SK-N-SH (cell line): ENCODE measurements around the gene EPHB2. TPM values are rescaled to one million over a fixed set of nuclear protein-coding genes. Genes with fewer than 3 reads are reported as not detected.
"Not testable (repeated sequence)": the region's sequence is repeated elsewhere in the genome, so short reads cannot be mapped to it uniquely, and the experiment has no call there.

Source experiments
- CTCF ChIA-PET: fragments of 300-600, 350-600 bp; formaldehyde crosslinking; extraction: SDS; loops from one replicate; lab custom pipeline; 2021; lab: Yijun Ruan, JAX
- POLR2A ChIA-PET: fragments of 350-600 bp; sonication (Branson Sonifier 250); formaldehyde crosslinking; extraction: SDS; loops from one replicate; lab custom pipeline; 2020; ENCODE audit warnings: antibody characterized with exemption, inconsistent platforms; lab: Yijun Ruan, JAX
- DNase-seq: peaks from one replicate; pipeline ENCODE4 v3.0.0; 2012
- H2AFZ ChIP-seq: fragments of 200-600 bp; sonication (generic); 2 replicates; pipeline ENCODE4 v1.8.1; 2016; ENCODE audit warnings: antibody characterized with exemption, mild to moderate bottlenecking, low read depth
- H3F3A ChIP-seq: fragments of 200-600 bp; sonication (generic); replicated peaks from 2 replicates; pipeline ENCODE3; 2016; ENCODE audit warnings: antibody characterized with exemption, mild to moderate bottlenecking; ENCODE audit not compliant: insufficient read depth
- H3K27ac ChIP-seq, 2 experiments: fragments of 200-500 bp in 1 of 2; fragments of 200-600 bp in 1 of 2; sonication (Bioruptor generic) in 1 of 2; sonication (generic), shearing (Covaris generic) in 1 of 2; 2 replicates each; pipeline versions ENCODE4 v1.5.1 to v1.6.1; 2014 to 2016; ENCODE audit warnings: low read depth in 2 of 2, inconsistent platforms in 1 of 2, low read length in 1 of 2, mild to moderate bottlenecking in 1 of 2, mixed read lengths in 1 of 2
- H3K27me3 ChIP-seq: fragments of 200-600 bp; sonication (generic), shearing (Covaris generic); 2 replicates; pipeline ENCODE4 v1.6.1; 2016; ENCODE audit warnings: mixed run types; ENCODE audit not compliant: insufficient read depth
- H3K36me3 ChIP-seq, 2 experiments: fragments of 200-500 bp in 1 of 2; fragments of 200-600 bp in 1 of 2; sonication (Bioruptor generic) in 1 of 2; sonication (generic) in 1 of 2; replicated peaks in 1 of 2; 2 replicates each; pipeline versions ENCODE3 to v1.5.1; 2014 to 2016; ENCODE audit warnings: low read length in 1 of 2, mild to moderate bottlenecking in 1 of 2; ENCODE audit not compliant: insufficient read depth in 2 of 2, control insufficient read depth in 1 of 2
- H3K4me1 ChIP-seq, 2 experiments: fragments of 200-500 bp in 1 of 2; fragments of 200-600 bp in 1 of 2; sonication (Bioruptor generic) in 1 of 2; sonication (generic), shearing (Covaris generic) in 1 of 2; 2 replicates each; pipeline versions ENCODE4 v1.5.1 to v1.6.1; 2014 to 2016; ENCODE audit warnings: low read depth in 1 of 2, low read length in 1 of 2, mixed run types in 1 of 2; ENCODE audit not compliant: insufficient read depth in 2 of 2, control insufficient read depth in 1 of 2
- H3K4me2 ChIP-seq: fragments of 200-600 bp; sonication (generic), shearing (Covaris generic); 2 replicates; pipeline ENCODE4 v1.6.1; 2017; ENCODE audit warnings: mixed run types
- H3K4me3 ChIP-seq, 2 experiments: fragments of 200-500 bp in 1 of 2; fragments of 200-600 bp in 1 of 2; sonication (Bioruptor generic) in 1 of 2; sonication (generic), shearing (Covaris generic) in 1 of 2; 2 replicates each; pipeline versions ENCODE4 v1.5.1 to v1.8.1; 2014 to 2016; ENCODE audit warnings: low read depth in 2 of 2, inconsistent platforms in 1 of 2, low read length in 1 of 2, mild to moderate bottlenecking in 1 of 2, mixed read lengths in 1 of 2, moderate library complexity in 1 of 2
- H3K79me2 ChIP-seq: fragments of 200-600 bp; sonication (generic); 2 replicates; pipeline ENCODE4 v1.8.1; 2017; ENCODE audit warnings: mild to moderate bottlenecking; ENCODE audit not compliant: insufficient read depth
- H3K9ac ChIP-seq: fragments of 200-600 bp; sonication (generic); 2 replicates; pipeline ENCODE4 v1.6.1; 2017; ENCODE audit warnings: mixed run types
- H3K9me2 ChIP-seq: fragments of 200-600 bp; sonication (generic); 2 replicates; pipeline ENCODE4 v1.6.1; 2017; ENCODE audit warnings: mixed run types
- H3K9me3 ChIP-seq: fragments of 200-600 bp; sonication (generic); 2 replicates; pipeline ENCODE4 v1.6.1; 2017; ENCODE audit warnings: mixed run types, mild to moderate bottlenecking, moderate library complexity
- H4K20me1 ChIP-seq: fragments of 200-600 bp; sonication (generic); 2 replicates; pipeline ENCODE4 v1.6.1; 2017; ENCODE audit warnings: mild to moderate bottlenecking, mixed run types; ENCODE audit not compliant: insufficient read depth
- CTCF ChIP-seq: fragments of 200-600 bp; sonication (generic); IDR thresholded peaks from 2 replicates; pipeline ENCODE4 v1.6.1; 2017; ENCODE audit warnings: antibody characterized with exemption, mild to moderate bottlenecking, moderate library complexity
- ELF1 ChIP-seq: IDR thresholded peaks from 2 replicates; pipeline ENCODE4 v1.4.0; 2012
- FOXM1 ChIP-seq: IDR thresholded peaks from 2 replicates; pipeline ENCODE4 v1.4.0; 2012; ENCODE audit warnings: low read depth, mild to moderate bottlenecking
- GABPA ChIP-seq: IDR thresholded peaks from 2 replicates; pipeline ENCODE4 v1.4.0; 2012; ENCODE audit warnings: low read depth, mild to moderate bottlenecking
- MEF2A ChIP-seq: IDR thresholded peaks from 2 replicates; pipeline ENCODE4 v1.4.0; 2012; ENCODE audit warnings: low read depth, borderline replicate concordance
- POLR2AphosphoS5 ChIP-seq: IDR thresholded peaks from 2 replicates; pipeline ENCODE4 v1.6.1; 2012; ENCODE audit warnings: low read depth, low read length
- RAD21 ChIP-seq: IDR thresholded peaks from 2 replicates; pipeline ENCODE4 v1.6.1; 2012; ENCODE audit warnings: mild to moderate bottlenecking, low read length
- SIN3A ChIP-seq: IDR thresholded peaks from 2 replicates; pipeline ENCODE4 v1.6.1; 2012; ENCODE audit warnings: low read depth, mild to moderate bottlenecking, low read length, moderate library complexity, borderline replicate concordance
- SMC3 ChIP-seq: IDR thresholded peaks from 2 replicates; pipeline ENCODE4 v1.6.1; 2012; ENCODE audit warnings: low read depth, low read length, improper control_type of control experiment
- TCF12 ChIP-seq: IDR thresholded peaks from 2 replicates; pipeline ENCODE4 v1.4.0; 2012
- YY1 ChIP-seq: IDR thresholded peaks from 2 replicates; pipeline ENCODE4 v1.4.0; 2012; ENCODE audit warnings: low read depth, mild to moderate bottlenecking
- WGBS: methylation state at CpG from one replicate; pipeline ENCODE4 v1.1.6; 2017; ENCODE audit warnings: low lambda C conversion rate; 5-methylcytosine and 5-hydroxymethylcytosine counted together
- polyA plus RNA-seq, 3 experiments: library from polyadenylated mRNA; depleted of rRNA; stranded (reverse); fragments of >200 nt; gene quantifications; 2 replicates each; pipeline ENCODE4 v1.2.3, GENCODE V29; 2012
- TF ChIP-seq, protein P1 (sequence below): fragments of 150-350 bp; IDR thresholded peaks from 2 replicates; pipeline ENCODE4 v1.6.1; 2017; ENCODE audit warnings: antibody characterized with exemption, low read length, low read depth, borderline replicate concordance

EPHB2 gene
- polyA plus RNA-seq, 1 of the 3 experiments (the other 2 are of a cell fraction), result 25.2 TPM

- ChIA-PET CTCF (interaction anchor here (0.7 to 3.8 kb wide), 18 partner anchors 9 to 307 kb away, joined by 3 to 50 read pairs (median 5); partner anchors contain the start of gene LACTBL1), POLR2A (no interaction called here)
- WGBS, result 54% methylated on average over 7 of the region's 7 CpGs
Measured at GRCh38 chr1:22665752-22666151, 44.9 kb upstream of the EPHB2 start.

DNA sequence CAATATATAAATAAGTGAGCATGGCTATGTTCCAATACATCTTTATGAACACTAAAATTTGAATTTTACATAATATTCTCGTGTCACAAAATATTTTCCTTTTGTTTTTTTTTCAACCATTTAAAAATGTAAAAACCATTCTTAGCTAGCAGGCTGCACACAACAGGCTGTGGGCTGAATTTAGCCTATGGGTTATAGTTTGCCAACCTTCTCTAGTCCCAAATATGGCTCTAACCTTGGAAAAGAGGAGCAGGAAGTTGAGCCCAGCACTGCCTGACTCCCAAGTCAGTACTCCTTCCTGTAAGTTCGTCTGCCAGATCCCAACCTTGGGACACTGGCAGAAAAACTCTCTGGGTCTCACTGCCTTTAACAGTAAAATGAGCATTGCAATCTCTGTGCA, 44.2 kb upstream of the EPHB2 start:
- Histone ChIP-seq H3K9ac (no peak overlapping the region), H3K4me3 (no peak overlapping the region), H3K27ac (no peak overlapping the region), H3K4me2 (no peak overlapping the region), H3K9me3 (no peaks in the 10 kb centered on the region), H3K36me3 (no peaks in the 10 kb centered on the region), H3K27me3 (peaks cover 13% of the 10 kb centered on the region; the same call in 1 of the 2 replicates), H3K4me1 (no peaks in the 10 kb centered on the region), H3F3A (no peaks in the 10 kb centered on the region), H3K79me2 (no peaks in the 10 kb centered on the region), H3K9me2 (no peaks in the 10 kb centered on the region), H2AFZ (no peak overlapping the region), H4K20me1 (no peaks in the 10 kb centered on the region)
- no peak for DNase-seq
- CTCF ChIA-PET, result interaction anchor here (0.9 to 3.8 kb wide), 15 partner anchors 8 to 306 kb away, joined by 3 to 50 read pairs (median 8); partner anchors contain the start of gene LACTBL1
- 32% methylated on average over 2 of the region's 2 CpGs for WGBS
- POLR2A ChIA-PET, result no interaction called here
- TF ChIP-seq SIN3A (no peak), RAD21 (no peak), YY1 (no peak), POLR2AphosphoS5 (no peak), TCF12 (no peak), GABPA (no peak), ELF1 (no peak), FOXM1 (no peak)
- TF ChIP-seq, protein P1, sequence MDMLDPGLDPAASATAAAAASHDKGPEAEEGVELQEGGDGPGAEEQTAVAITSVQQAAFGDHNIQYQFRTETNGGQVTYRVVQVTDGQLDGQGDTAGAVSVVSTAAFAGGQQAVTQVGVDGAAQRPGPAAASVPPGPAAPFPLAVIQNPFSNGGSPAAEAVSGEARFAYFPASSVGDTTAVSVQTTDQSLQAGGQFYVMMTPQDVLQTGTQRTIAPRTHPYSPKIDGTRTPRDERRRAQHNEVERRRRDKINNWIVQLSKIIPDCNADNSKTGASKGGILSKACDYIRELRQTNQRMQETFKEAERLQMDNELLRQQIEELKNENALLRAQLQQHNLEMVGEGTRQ, result no peak

More at GRCh38 chr1:22665752-22666151, 44.9 kb upstream of the EPHB2 start:
- H3K9me2 ChIP-seq, result no peaks in the 10 kb centered on the region
- no peaks in the 10 kb centered on the region for H3K79me2 ChIP-seq
- peaks cover 20% of the 10 kb centered on the region; the same call in 1 of the 2 replicates for H3K27me3 ChIP-seq
- TF ChIP-seq SMC3, result peak; percentile 73
- TF ChIP-seq RAD21, result peak; percentile 87
- TF ChIP-seq CTCF, result peak; percentile 69
- TF ChIP-seq MEF2A, result no peak
- H3K36me3 ChIP-seq, result no peaks in the 10 kb centered on the region
- peak; percentile 77 for DNase-seq
- H2AFZ ChIP-seq, result no peak overlapping the region
- no peak overlapping the region for H3K27ac ChIP-seq
- no peaks in the 10 kb centered on the region for H3F3A ChIP-seq
- no peaks in the 10 kb centered on the region for H3K4me1 ChIP-seq
- no peaks in the 10 kb centered on the region for H3K9me3 ChIP-seq
- no peak overlapping the region; a peak in 1 of 4 replicates for H3K4me3 ChIP-seq
- no peak overlapping the region for H3K4me2 ChIP-seq
- H3K9ac ChIP-seq, result no peak overlapping the region
- H4K20me1 ChIP-seq, result no peaks in the 10 kb centered on the region

DNA sequence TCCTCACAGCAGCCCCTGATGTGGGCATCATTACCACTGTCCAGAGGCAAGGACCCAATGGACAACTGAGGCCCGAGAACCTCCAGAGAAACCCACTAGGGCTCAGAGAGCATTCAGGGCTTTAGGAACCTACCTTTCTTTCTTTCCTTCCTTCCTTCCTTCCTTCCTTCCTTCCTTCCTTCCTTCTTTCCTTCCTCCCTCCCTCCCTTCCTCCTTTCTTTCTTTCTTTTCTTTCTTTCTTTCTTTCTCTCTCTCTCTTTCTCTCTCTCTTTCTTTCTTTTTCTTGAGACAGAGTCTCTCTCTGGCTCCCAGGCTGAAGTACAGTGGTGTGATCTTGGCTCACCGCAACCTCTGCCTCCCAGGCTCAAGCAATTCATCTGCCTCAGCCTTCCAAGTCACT, 41.8 kb upstream of the EPHB2 start:
- H3K9me3 ChIP-seq, DNase-seq, H3K4me1 ChIP-seq, H3K36me3 ChIP-seq, H3F3A ChIP-seq, H3K4me2 ChIP-seq, H4K20me1 ChIP-seq, H3K4me3 ChIP-seq, H3K27ac ChIP-seq, H3K79me2 ChIP-seq, H2AFZ ChIP-seq, H3K9me2 ChIP-seq, H3K9ac ChIP-seq, POLR2A ChIA-PET: not testable (repeated sequence)
- CTCF ChIA-PET, result interaction anchor here (3.8 kb wide), 1 partner anchor 262 kb away, joined by 50 read pairs; no protein-coding TSS in a partner anchor
- H3K27me3 ChIP-seq, result peaks cover 20% of the 10 kb centered on the region; the same call in 1 of the 2 replicates
- 62% methylated on average over 2 of the region's 2 CpGs for WGBS
